ENCODE data around the gene OLIG2.

Gene OLIG2

GRCh38 chr21:33025489-33026442 lies at the start of gene OLIG2:
Gene OLIG2, plus strand, starts transcription at chr21:33025935. Its CDS starts 928 bp downstream, at chr21:33026863.
- no peaks in the 10 kb centered on the region for H3K9me3 Mint-ChIP-seq

GRCh38 chr21:32976791-32977190 lies 48.9 kb upstream of the OLIG2 start:
- no peaks in the 10 kb centered on the region for H3K9me3 Mint-ChIP-seq
- H3K27ac Mint-ChIP-seq = no peak overlapping the region
- no peak overlapping the region for H3K4me3 Mint-ChIP-seq
- H3K4me1 Mint-ChIP-seq = no peaks in the 10 kb centered on the region
- H3K36me3 Mint-ChIP-seq (ENCODE audit: low read depth) = no peaks in the 10 kb centered on the region
- no peak for ATAC-seq
- no peak for DNase-seq
- peaks cover 7% of the 10 kb centered on the region for H3K27me3 Mint-ChIP-seq

More at GRCh38 chr21:33025489-33026442, at the start of gene OLIG2:
- H3K4me1 Mint-ChIP-seq = peaks cover 43% of the 10 kb centered on the region
- DNase-seq = peak; percentile 13
- no peaks in the 10 kb centered on the region for H3K36me3 Mint-ChIP-seq (ENCODE audit: low read depth)
- peak within 1 kb of the TSS; percentile 7 for H3K4me3 Mint-ChIP-seq
- H3K27me3 Mint-ChIP-seq = peaks cover 84% of the 10 kb centered on the region
- ATAC-seq = no peak
- peak within 1 kb of the TSS; percentile 41 for H3K27ac Mint-ChIP-seq

- H3K27me3 Mint-ChIP-seq = peaks cover 9% of the 10 kb centered on the region
- H3K27ac Mint-ChIP-seq = no peak overlapping the region
- no peaks in the 10 kb centered on the region for H3K36me3 Mint-ChIP-seq (ENCODE audit: low read depth)
- H3K4me1 Mint-ChIP-seq = no peaks in the 10 kb centered on the region
- H3K4me3 Mint-ChIP-seq = no peak overlapping the region
- DNase-seq (no peak), ATAC-seq (no peak)
- H3K9me3 Mint-ChIP-seq = no peaks in the 10 kb centered on the region
Measured at GRCh38 chr21:32977216-32977615, 48.5 kb upstream of the OLIG2 start.

GRCh38 chr21:32978331-32979270 lies 47.1 kb upstream of the OLIG2 start:
- Mint-ChIP-seq H3K9me3 (no peaks in the 10 kb centered on the region), H3K36me3 (ENCODE audit: low read depth) (no peaks in the 10 kb centered on the region), H3K4me1 (no peaks in the 10 kb centered on the region), H3K27me3 (peaks cover 11% of the 10 kb centered on the region), H3K27ac (no peak overlapping the region), H3K4me3 (no peak overlapping the region)
- ATAC-seq (no peak), DNase-seq (no peak)

- ATAC-seq (no peak), DNase-seq (no peak)
- Mint-ChIP-seq H3K4me1 (no peaks in the 10 kb centered on the region), H3K36me3 (ENCODE audit: low read depth) (no peaks in the 10 kb centered on the region), H3K27ac (no peak overlapping the region), H3K4me3 (no peak overlapping the region), H3K9me3 (no peaks in the 10 kb centered on the region), H3K27me3 (peaks cover 11% of the 10 kb centered on the region)
Measured at GRCh38 chr21:32979598-32980268, 46.0 kb upstream of the OLIG2 start.

GRCh38 chr21:32981096-32981495 lies 44.6 kb upstream of the OLIG2 start:
- H3K4me1 Mint-ChIP-seq = no peaks in the 10 kb centered on the region

GRCh38 chr21:32990666-32991065 lies 35.1 kb upstream of the OLIG2 start:
- no peak for ATAC-seq
- Mint-ChIP-seq H3K27me3 (peaks cover 26% of the 10 kb centered on the region), H3K27ac (no peak overlapping the region), H3K36me3 (ENCODE audit: low read depth) (no peaks in the 10 kb centered on the region), H3K9me3 (no peaks in the 10 kb centered on the region), H3K4me1 (no peaks in the 10 kb centered on the region), H3K4me3 (no peak overlapping the region)
- DNase-seq = no peak

More at GRCh38 chr21:32981096-32981495, 44.6 kb upstream of the OLIG2 start:
- Mint-ChIP-seq H3K27ac (no peak overlapping the region), H3K36me3 (ENCODE audit: low read depth) (no peaks in the 10 kb centered on the region), H3K4me3 (no peak overlapping the region), H3K9me3 (no peaks in the 10 kb centered on the region), H3K27me3 (peaks cover 11% of the 10 kb centered on the region)
- ATAC-seq (no peak), DNase-seq (no peak)

GRCh38 chr21:32991361-32991760 lies 34.4 kb upstream of the OLIG2 start:
- H3K9me3 Mint-ChIP-seq = no peaks in the 10 kb centered on the region
- H3K36me3 Mint-ChIP-seq (ENCODE audit: low read depth) = no peaks in the 10 kb centered on the region
- H3K27me3 Mint-ChIP-seq = peaks cover 26% of the 10 kb centered on the region
- no peaks in the 10 kb centered on the region for H3K4me1 Mint-ChIP-seq
- H3K27ac Mint-ChIP-seq = no peak overlapping the region
- DNase-seq (no peak), ATAC-seq (no peak)
- H3K4me3 Mint-ChIP-seq = no peak overlapping the region

GRCh38 chr21:32993894-32994293 lies 31.8 kb upstream of the OLIG2 start:
- Mint-ChIP-seq H3K27me3 (peaks cover 26% of the 10 kb centered on the region), H3K9me3 (no peaks in the 10 kb centered on the region), H3K27ac (no peak overlapping the region), H3K36me3 (ENCODE audit: low read depth) (no peaks in the 10 kb centered on the region), H3K4me1 (no peaks in the 10 kb centered on the region), H3K4me3 (no peak overlapping the region)
- no peak for DNase-seq
- no peak for ATAC-seq

- Mint-ChIP-seq H3K27ac (no peak overlapping the region), H3K27me3 (peaks cover 26% of the 10 kb centered on the region), H3K9me3 (no peaks in the 10 kb centered on the region), H3K4me1 (no peaks in the 10 kb centered on the region), H3K36me3 (ENCODE audit: low read depth) (no peaks in the 10 kb centered on the region), H3K4me3 (no peak overlapping the region)
- ATAC-seq (no peak), DNase-seq (no peak)
Measured at GRCh38 chr21:32994305-32994704, 31.4 kb upstream of the OLIG2 start.

- no peak overlapping the region for H3K4me3 Mint-ChIP-seq
- H3K9me3 Mint-ChIP-seq = no peaks in the 10 kb centered on the region
- ATAC-seq (no peak), DNase-seq (no peak)
- peaks cover 11% of the 10 kb centered on the region for H3K27me3 Mint-ChIP-seq
- H3K4me1 Mint-ChIP-seq = no peaks in the 10 kb centered on the region
- H3K27ac Mint-ChIP-seq = no peak overlapping the region
- no peaks in the 10 kb centered on the region for H3K36me3 Mint-ChIP-seq (ENCODE audit: low read depth)
Measured at GRCh38 chr21:33007747-33008146, 18.0 kb upstream of the OLIG2 start.

GRCh38 chr21:33008333-33009051 lies 17.2 kb upstream of the OLIG2 start:
- DNase-seq (no peak), ATAC-seq (no peak)
- no peaks in the 10 kb centered on the region for H3K4me1 Mint-ChIP-seq
- H3K27ac Mint-ChIP-seq = no peak overlapping the region
- H3K27me3 Mint-ChIP-seq = peaks cover 15% of the 10 kb centered on the region
- no peaks in the 10 kb centered on the region for H3K9me3 Mint-ChIP-seq
- no peaks in the 10 kb centered on the region for H3K36me3 Mint-ChIP-seq (ENCODE audit: low read depth)
- no peak overlapping the region for H3K4me3 Mint-ChIP-seq

GRCh38 chr21:33010931-33011330 lies 14.8 kb upstream of the OLIG2 start:
- no peak for ATAC-seq
- H3K4me3 Mint-ChIP-seq = no peak overlapping the region
- H3K27ac Mint-ChIP-seq = no peak overlapping the region
- H3K4me1 Mint-ChIP-seq = no peaks in the 10 kb centered on the region
- peaks cover 32% of the 10 kb centered on the region for H3K27me3 Mint-ChIP-seq
- H3K9me3 Mint-ChIP-seq = no peaks in the 10 kb centered on the region
- no peaks in the 10 kb centered on the region for H3K36me3 Mint-ChIP-seq (ENCODE audit: low read depth)
- DNase-seq = no peak

GRCh38 chr21:33011462-33011861 lies 14.3 kb upstream of the OLIG2 start:
- H3K36me3 Mint-ChIP-seq (ENCODE audit: low read depth) = no peaks in the 10 kb centered on the region
- H3K9me3 Mint-ChIP-seq = no peaks in the 10 kb centered on the region
- no peaks in the 10 kb centered on the region for H3K4me1 Mint-ChIP-seq
- DNase-seq = no peak
- no peak overlapping the region for H3K27ac Mint-ChIP-seq
- peaks cover 36% of the 10 kb centered on the region for H3K27me3 Mint-ChIP-seq
- H3K4me3 Mint-ChIP-seq = no peak overlapping the region
- ATAC-seq = no peak

All from activated naive CD8-positive, alpha-beta T cell treated with anti-CD3 and anti-CD28 coated beads, Interleukin-2, amount 50 U/mL, for 24 hours (primary cell).